Peyer's patch (tissue), 4 donors: Measurements from ENCODE around the gene SPAAR.

Experiments used
- POLR2A ChIP-seq, 2 donors: fragments of 450-650 bp; IDR thresholded peaks; one replicate each; pipeline ENCODE4 v1.5.1; 2017; ENCODE audit warnings: antibody characterized with exemption in 2 of 2, mild to moderate bottlenecking in 2 of 2, moderate library complexity in 2 of 2
- TF ChIP-seq, protein P1 (sequence below), 6 experiments: fragments of 450-650 bp in 4 of 6; fragments of 200-600 bp in 2 of 6; sonication (generic) in 1 of 6; IDR thresholded peaks; one replicate each; pipeline ENCODE4 v1.5.1; 2017 to 2019; ENCODE audit warnings: antibody characterized with exemption in 6 of 6, mild to moderate bottlenecking in 3 of 6, moderate library complexity in 1 of 6

DNA sequence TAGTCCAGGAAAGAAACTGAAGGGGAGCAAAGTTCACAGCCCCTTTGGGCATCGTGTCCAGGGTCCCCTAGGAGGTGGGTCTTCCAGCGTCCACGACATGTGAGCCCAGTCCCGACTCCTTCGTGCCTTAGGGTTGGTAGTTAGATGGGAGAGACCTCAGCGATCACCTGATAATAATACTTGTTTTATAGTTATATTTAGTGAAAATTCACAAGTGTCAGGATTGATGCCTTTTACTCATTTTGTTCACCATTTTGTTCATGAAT lies 20.1 kb downstream of the SPAAR start:
- TF ChIP-seq, protein P1, sequence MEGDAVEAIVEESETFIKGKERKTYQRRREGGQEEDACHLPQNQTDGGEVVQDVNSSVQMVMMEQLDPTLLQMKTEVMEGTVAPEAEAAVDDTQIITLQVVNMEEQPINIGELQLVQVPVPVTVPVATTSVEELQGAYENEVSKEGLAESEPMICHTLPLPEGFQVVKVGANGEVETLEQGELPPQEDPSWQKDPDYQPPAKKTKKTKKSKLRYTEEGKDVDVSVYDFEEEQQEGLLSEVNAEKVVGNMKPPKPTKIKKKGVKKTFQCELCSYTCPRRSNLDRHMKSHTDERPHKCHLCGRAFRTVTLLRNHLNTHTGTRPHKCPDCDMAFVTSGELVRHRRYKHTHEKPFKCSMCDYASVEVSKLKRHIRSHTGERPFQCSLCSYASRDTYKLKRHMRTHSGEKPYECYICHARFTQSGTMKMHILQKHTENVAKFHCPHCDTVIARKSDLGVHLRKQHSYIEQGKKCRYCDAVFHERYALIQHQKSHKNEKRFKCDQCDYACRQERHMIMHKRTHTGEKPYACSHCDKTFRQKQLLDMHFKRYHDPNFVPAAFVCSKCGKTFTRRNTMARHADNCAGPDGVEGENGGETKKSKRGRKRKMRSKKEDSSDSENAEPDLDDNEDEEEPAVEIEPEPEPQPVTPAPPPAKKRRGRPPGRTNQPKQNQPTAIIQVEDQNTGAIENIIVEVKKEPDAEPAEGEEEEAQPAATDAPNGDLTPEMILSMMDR (IDR thresholded peaks at IDR 0.05): no peak
- no peak for TF ChIP-seq POLR2A (IDR thresholded peaks at IDR 0.05)
